ENCODE results near the gene PRKAB1. TPM values are rescaled to one million over a fixed set of nuclear protein-coding genes. Genes with fewer than 3 reads are reported as not detected.

The PRKAB1 gene
- total RNA-seq, 4 donors from 2014 or later, result 23.3 to 137 (median 37.2) TPM

DNA sequence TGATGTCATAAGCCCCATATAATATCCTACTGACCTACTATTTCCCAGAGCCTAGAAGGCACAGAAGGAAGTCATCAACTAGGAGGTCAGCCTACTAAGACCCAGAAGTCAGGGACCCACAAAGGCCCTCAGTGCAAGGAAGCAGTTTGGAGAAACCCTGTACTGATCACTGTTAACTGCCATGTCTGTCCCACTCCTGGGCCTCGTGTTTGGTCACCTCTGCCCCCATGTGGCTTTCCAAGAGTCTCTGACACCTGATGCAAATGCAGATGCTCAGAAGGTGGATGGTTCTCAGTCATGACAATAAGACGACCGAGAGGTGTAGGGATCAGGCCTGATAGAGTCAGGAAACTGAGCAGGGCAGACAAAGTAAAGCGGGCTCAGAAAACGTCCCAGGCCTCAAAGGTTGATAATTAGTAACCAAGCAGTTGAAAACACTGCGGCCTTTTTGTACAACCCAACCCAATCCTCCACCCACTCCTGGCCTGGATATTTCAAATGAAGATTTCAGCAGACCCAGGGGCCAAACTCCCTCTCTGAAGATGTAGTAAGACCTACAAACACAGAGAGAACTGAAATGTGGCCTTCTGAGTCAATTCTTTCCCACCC lies 23.4 kb downstream of the PRKAB1 start:
- WGBS, 2 donors (ENCODE audit: low coverage in 1 of 2), result 83 to 100% methylated on average over 1 to 5 of the region's 6 CpGs
- H3K36me3 ChIP-seq, result peaks cover 0 to 3% of the 10 kb centered on the region in 2 donors
- TF ChIP-seq POLR2AphosphoS5 (IDR thresholded peaks at IDR 0.05), result no peak
- TF ChIP-seq, protein P1, sequence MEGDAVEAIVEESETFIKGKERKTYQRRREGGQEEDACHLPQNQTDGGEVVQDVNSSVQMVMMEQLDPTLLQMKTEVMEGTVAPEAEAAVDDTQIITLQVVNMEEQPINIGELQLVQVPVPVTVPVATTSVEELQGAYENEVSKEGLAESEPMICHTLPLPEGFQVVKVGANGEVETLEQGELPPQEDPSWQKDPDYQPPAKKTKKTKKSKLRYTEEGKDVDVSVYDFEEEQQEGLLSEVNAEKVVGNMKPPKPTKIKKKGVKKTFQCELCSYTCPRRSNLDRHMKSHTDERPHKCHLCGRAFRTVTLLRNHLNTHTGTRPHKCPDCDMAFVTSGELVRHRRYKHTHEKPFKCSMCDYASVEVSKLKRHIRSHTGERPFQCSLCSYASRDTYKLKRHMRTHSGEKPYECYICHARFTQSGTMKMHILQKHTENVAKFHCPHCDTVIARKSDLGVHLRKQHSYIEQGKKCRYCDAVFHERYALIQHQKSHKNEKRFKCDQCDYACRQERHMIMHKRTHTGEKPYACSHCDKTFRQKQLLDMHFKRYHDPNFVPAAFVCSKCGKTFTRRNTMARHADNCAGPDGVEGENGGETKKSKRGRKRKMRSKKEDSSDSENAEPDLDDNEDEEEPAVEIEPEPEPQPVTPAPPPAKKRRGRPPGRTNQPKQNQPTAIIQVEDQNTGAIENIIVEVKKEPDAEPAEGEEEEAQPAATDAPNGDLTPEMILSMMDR (IDR thresholded peaks at IDR 0.05), result no peak
- no peak for TF ChIP-seq POLR2A (IDR thresholded peaks at IDR 0.05)
- no peak for TF ChIP-seq EP300 (IDR thresholded peaks at IDR 0.05)
- H3K9me3 ChIP-seq, result no peaks in the 10 kb centered on the region
- H3K27me3 ChIP-seq, result no peaks in the 10 kb centered on the region
- peaks cover 0 to 21% (median 0%) of the 10 kb centered on the region in 3 donors for H3K4me1 ChIP-seq
- no peak overlapping the region for H3K4me3 ChIP-seq
- no peak overlapping the region for H3K27ac ChIP-seq
- ATAC-seq, result no peak

DNA sequence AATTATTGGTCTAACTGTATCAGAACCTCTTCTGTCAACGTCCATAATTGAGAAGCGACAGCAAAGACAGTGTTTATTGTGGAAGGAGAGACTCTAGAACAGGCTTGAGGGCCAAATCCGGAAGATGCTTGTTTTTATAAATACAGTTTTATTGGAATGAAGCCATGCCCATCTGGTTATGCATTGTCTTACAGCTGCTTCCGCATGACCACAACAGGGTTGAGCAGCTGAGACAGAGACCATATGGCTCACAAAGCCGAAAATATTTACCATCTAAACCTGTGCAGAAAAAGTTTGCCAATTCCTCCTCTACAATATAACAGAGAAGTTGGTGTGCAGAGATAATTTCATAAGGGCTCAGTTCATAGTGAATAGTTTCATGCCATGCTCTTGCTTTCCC lies 24.5 kb downstream of the PRKAB1 start:
- no peak for ATAC-seq

DNA sequence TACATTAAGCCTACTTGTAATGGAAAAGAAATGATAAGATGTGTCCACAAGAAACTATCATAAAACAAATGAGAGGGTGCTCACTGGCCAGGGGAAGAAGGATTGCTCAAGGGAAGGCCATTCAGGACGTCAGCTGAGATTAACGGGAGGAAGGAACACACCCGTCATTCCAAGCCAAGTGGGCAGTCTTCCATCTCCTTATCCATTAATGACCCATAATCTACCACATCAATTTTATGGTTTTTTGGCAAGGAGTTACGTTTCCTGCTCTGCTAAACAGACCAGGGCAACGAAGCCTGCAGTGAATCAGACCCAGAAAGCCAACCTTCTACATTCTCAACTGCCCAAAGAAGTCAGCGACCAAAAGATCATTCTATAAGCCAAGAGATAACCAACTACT lies 25.1 kb downstream of the PRKAB1 start:
- H3K27ac ChIP-seq, result peak overlapping the region in 1 of 4 donors; percentile 7
- TF ChIP-seq POLR2AphosphoS5 (IDR thresholded peaks at IDR 0.05) (peak; percentile 87), POLR2A (IDR thresholded peaks at IDR 0.05) (no peak)
- TF ChIP-seq, protein P1 (IDR thresholded peaks at IDR 0.05), result no peak
- H3K4me3 ChIP-seq, result no peak overlapping the region
- peaks cover 0 to 3% of the 10 kb centered on the region in 2 donors for H3K36me3 ChIP-seq
- WGBS, 2 donors (ENCODE audit: low coverage in 1 of 2), result 6 to 33% methylated on average over 6 of the region's 6 CpGs
- H3K9me3 ChIP-seq, result no peaks in the 10 kb centered on the region
- peaks cover 0 to 16% (median 0%) of the 10 kb centered on the region in 3 donors for H3K4me1 ChIP-seq
- H3K27me3 ChIP-seq, result no peaks in the 10 kb centered on the region
- ATAC-seq, result peak; percentile 75

More for the DNA sequence above, 24.5 kb downstream of the PRKAB1 start:
- WGBS, 2 donors (ENCODE audit: low coverage in 1 of 2), result 48 to 49% methylated on average over 4 to 5 of the region's 5 CpGs
- no peak overlapping the region for H3K4me3 ChIP-seq
- no peak overlapping the region for H3K27ac ChIP-seq
- peaks cover 0 to 17% (median 0%) of the 10 kb centered on the region in 3 donors for H3K4me1 ChIP-seq
- no peak for TF ChIP-seq EP300 (IDR thresholded peaks at IDR 0.05)
- no peak for TF ChIP-seq POLR2A (IDR thresholded peaks at IDR 0.05)
- TF ChIP-seq, protein P1 (IDR thresholded peaks at IDR 0.05), result no peak
- TF ChIP-seq POLR2AphosphoS5 (IDR thresholded peaks at IDR 0.05), result no peak
- peaks cover 0 to 3% of the 10 kb centered on the region in 2 donors for H3K36me3 ChIP-seq
- H3K9me3 ChIP-seq, result no peaks in the 10 kb centered on the region
- H3K27me3 ChIP-seq, result no peaks in the 10 kb centered on the region

DNA sequence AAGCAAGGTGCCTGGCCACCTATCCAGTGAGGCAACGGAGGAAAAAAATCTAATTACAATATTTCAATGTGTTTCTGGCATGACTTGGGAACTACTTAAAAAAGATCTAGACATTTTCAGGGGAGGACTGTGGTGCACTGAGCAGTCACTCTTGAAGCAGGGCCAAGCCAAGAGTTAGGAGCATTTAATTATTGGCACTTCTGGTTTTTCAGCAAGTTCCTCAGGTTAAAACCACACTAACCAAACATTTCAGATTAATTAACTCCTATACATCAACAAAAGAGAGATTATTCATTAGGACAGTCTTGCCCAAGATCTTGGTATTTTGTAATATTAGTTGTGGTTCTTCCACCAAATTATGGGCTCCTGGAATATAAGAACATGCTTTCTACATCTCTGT lies 25.6 kb downstream of the PRKAB1 start:
- Histone ChIP-seq H3K4me1 (peaks cover 0 to 16% (median 0%) of the 10 kb centered on the region in 3 donors), H3K36me3 (peaks cover 0 to under 1% of the 10 kb centered on the region in 2 donors), H3K9me3 (no peaks in the 10 kb centered on the region), H3K27me3 (no peaks in the 10 kb centered on the region), H3K4me3 (no peak overlapping the region), H3K27ac (peak overlapping the region in 1 of 4 donors; percentile 7)
- ATAC-seq, result no peak
- 29% methylated on average over 1 of the region's 1 CpG; no CpG with 5 or more reads in 1 of the 2 donors for WGBS, 2 donors (ENCODE audit: low coverage in 1 of 2)
- TF ChIP-seq POLR2A (IDR thresholded peaks at IDR 0.05) (no peak), POLR2AphosphoS5 (IDR thresholded peaks at IDR 0.05) (no peak), EP300 (IDR thresholded peaks at IDR 0.05) (no peak)
- TF ChIP-seq, protein P1 (IDR thresholded peaks at IDR 0.05), result no peak

DNA sequence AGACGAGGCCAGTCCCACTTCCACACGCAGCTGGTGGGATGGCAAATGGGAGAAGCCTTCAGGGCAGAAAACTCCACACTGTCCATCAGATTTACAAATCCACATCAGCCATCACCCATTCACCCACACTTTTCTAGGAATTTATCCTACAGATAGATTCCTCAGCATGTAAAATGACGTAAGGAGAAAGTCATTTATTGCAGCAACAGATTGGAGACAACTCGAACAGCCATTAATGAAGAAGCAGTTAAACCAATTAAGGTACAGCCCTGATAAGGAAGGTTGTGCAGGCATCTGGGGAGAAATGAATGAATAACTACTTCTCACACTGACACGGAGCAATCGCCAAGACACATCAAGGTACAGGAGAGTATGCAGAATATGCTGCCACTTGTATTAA lies 26.2 kb downstream of the PRKAB1 start:
- Histone ChIP-seq H3K9me3 (no peaks in the 10 kb centered on the region), H3K4me3 (no peak overlapping the region), H3K4me1 (peaks cover 0 to 16% (median 0%) of the 10 kb centered on the region in 3 donors), H3K36me3 (no peaks in the 10 kb centered on the region), H3K27ac (no peak overlapping the region), H3K27me3 (no peaks in the 10 kb centered on the region)
- no peak for ATAC-seq
- WGBS, 2 donors (ENCODE audit: low coverage in 1 of 2), result 91 to 95% methylated on average over 4 of the region's 6 CpGs
- TF ChIP-seq EP300 (IDR thresholded peaks at IDR 0.05) (no peak), POLR2A (IDR thresholded peaks at IDR 0.05) (no peak), POLR2AphosphoS5 (IDR thresholded peaks at IDR 0.05) (no peak)
- TF ChIP-seq, protein P1 (IDR thresholded peaks at IDR 0.05), result no peak

Measured in gastroesophageal sphincter (tissue), 4 donors.